ENCODE data around the gene SEMA3F.

The SEMA3F gene

GRCh38 chr3:50185230-50185629 is 30.1 kb downstream of the SEMA3F start:
- no peaks in the 10 kb centered on the region for H3K9me3 Mint-ChIP-seq

GRCh38 chr3:50186096-50186495 is 31.0 kb downstream of the SEMA3F start:
- peaks cover 7% of the 10 kb centered on the region for H3K4me1 Mint-ChIP-seq
- no peak for TF ChIP-seq CTCF (IDR thresholded peaks at IDR 0.05; ENCODE audit: unreplicated experiment in 3 of 3)
- peaks cover 4% of the 10 kb centered on the region for H3K27me3 Mint-ChIP-seq (ENCODE audit: low read depth)
- H3K4me3 Mint-ChIP-seq = no peak overlapping the region
- no peak overlapping the region for H3K27ac Mint-ChIP-seq
- no peaks in the 10 kb centered on the region for H3K9me3 Mint-ChIP-seq
- H3K36me3 Mint-ChIP-seq (ENCODE audit: low read depth) = peaks cover 25% of the 10 kb centered on the region

More at GRCh38 chr3:50185230-50185629, 30.1 kb downstream of the SEMA3F start:
- H3K4me3 Mint-ChIP-seq = no peak overlapping the region
- TF ChIP-seq CTCF (IDR thresholded peaks at IDR 0.05; ENCODE audit: unreplicated experiment in 3 of 3) = no peak
- H3K27ac Mint-ChIP-seq = no peak overlapping the region
- H3K27me3 Mint-ChIP-seq (ENCODE audit: low read depth) = peaks cover 4% of the 10 kb centered on the region
- H3K4me1 Mint-ChIP-seq = peaks cover 7% of the 10 kb centered on the region
- peaks cover 30% of the 10 kb centered on the region for H3K36me3 Mint-ChIP-seq (ENCODE audit: low read depth)

- peaks cover 7% of the 10 kb centered on the region for H3K4me1 Mint-ChIP-seq
- H3K36me3 Mint-ChIP-seq (ENCODE audit: low read depth) = peaks cover 16% of the 10 kb centered on the region
- H3K9me3 Mint-ChIP-seq = no peaks in the 10 kb centered on the region
- H3K27ac Mint-ChIP-seq = no peak overlapping the region
- no peak for TF ChIP-seq CTCF (IDR thresholded peaks at IDR 0.05; ENCODE audit: unreplicated experiment in 3 of 3)
- H3K27me3 Mint-ChIP-seq (ENCODE audit: low read depth) = peaks cover 7% of the 10 kb centered on the region
- no peak overlapping the region for H3K4me3 Mint-ChIP-seq
Observed at GRCh38 chr3:50187750-50188149, 32.6 kb downstream of the SEMA3F start.

GRCh38 chr3:50189274-50189673 is 34.1 kb downstream of the SEMA3F start:
- peak; percentile 82 to 83 (median 82) for TF ChIP-seq CTCF (IDR thresholded peaks at IDR 0.05; ENCODE audit: unreplicated experiment in 3 of 3)
- Mint-ChIP-seq H3K9me3 (no peaks in the 10 kb centered on the region), H3K27me3 (ENCODE audit: low read depth) (peaks cover 7% of the 10 kb centered on the region), H3K4me1 (peaks cover 7% of the 10 kb centered on the region), H3K4me3 (no peak overlapping the region), H3K36me3 (ENCODE audit: low read depth) (peaks cover 6% of the 10 kb centered on the region), H3K27ac (peak overlapping the region; percentile 44 to 76 (median 59))

GRCh38 chr3:50189989-50190388 is 34.9 kb downstream of the SEMA3F start:
- no peak overlapping the region for H3K4me3 Mint-ChIP-seq
- peaks cover 7% of the 10 kb centered on the region for H3K27me3 Mint-ChIP-seq (ENCODE audit: low read depth)
- H3K4me1 Mint-ChIP-seq = peaks cover 7% of the 10 kb centered on the region
- no peaks in the 10 kb centered on the region for H3K9me3 Mint-ChIP-seq
- H3K27ac Mint-ChIP-seq = no peak overlapping the region
- no peak for TF ChIP-seq CTCF (IDR thresholded peaks at IDR 0.05; ENCODE audit: unreplicated experiment in 3 of 3)
- peaks cover 5% of the 10 kb centered on the region for H3K36me3 Mint-ChIP-seq (ENCODE audit: low read depth)

- Mint-ChIP-seq H3K27me3 (ENCODE audit: low read depth) (peaks cover 7% of the 10 kb centered on the region), H3K4me3 (no peak within 1 kb of the TSS), H3K27ac (no peak within 1 kb of the TSS), H3K9me3 (no peaks in the 10 kb centered on the region), H3K36me3 (ENCODE audit: low read depth) (peaks cover 5% of the 10 kb centered on the region), H3K4me1 (peaks cover 7% of the 10 kb centered on the region)
- no peak for TF ChIP-seq CTCF (IDR thresholded peaks at IDR 0.05; ENCODE audit: unreplicated experiment in 3 of 3)
Observed at GRCh38 chr3:50190936-50191660, 36.0 kb downstream of the SEMA3F start, which contains the start of gene GNAT1. GNAT1 (plus strand) TSS chr3:50191610; CDS start chr3:50191726, 116 bp downstream.

All from nephron (organoid).